Raji (cell line): Measurements from ENCODE around the gene BCL2A1.

Experiments used
- POLR2A ChIP-seq: IDR thresholded peaks from 2 replicates; pipeline ENCODE4 v1.6.1; 2011; ENCODE audit warnings: low read depth, low read length, control low read depth; ENCODE audit not compliant: insufficient read depth

Gene BCL2A1

GRCh38 chr15:79967298-79968182, 3.5 kb downstream of the BCL2A1 start:
- no peak for TF ChIP-seq POLR2A

- no peak for TF ChIP-seq POLR2A
These were observed 4.2 kb downstream of the BCL2A1 start for GRCh38 chr15:79966634-79967297.

GRCh38 chr15:79965846-79966630, 5.0 kb downstream of the BCL2A1 start:
- no peak for TF ChIP-seq POLR2A

GRCh38 chr15:79964232-79964805, 6.7 kb downstream of the BCL2A1 start:
- no peak for TF ChIP-seq POLR2A

GRCh38 chr15:79962178-79962577, 8.8 kb downstream of the BCL2A1 start:
- TF ChIP-seq POLR2A = no peak

- TF ChIP-seq POLR2A = no peak
These were observed 10.3 kb downstream of the BCL2A1 start for GRCh38 chr15:79960502-79961212.

GRCh38 chr15:79957741-79958140, 13.3 kb downstream of the BCL2A1 start:
- TF ChIP-seq POLR2A = no peak

GRCh38 chr15:79956354-79956939, 14.5 kb downstream of the BCL2A1 start:
- TF ChIP-seq POLR2A = no peak

GRCh38 chr15:79954661-79955060, 16.3 kb downstream of the BCL2A1 start:
- no peak for TF ChIP-seq POLR2A

- TF ChIP-seq POLR2A = no peak
These were observed 17.0 kb downstream of the BCL2A1 start for GRCh38 chr15:79953951-79954444.

GRCh38 chr15:79952329-79952728, 18.7 kb downstream of the BCL2A1 start:
- no peak for TF ChIP-seq POLR2A

- no peak for TF ChIP-seq POLR2A
These were observed 20.7 kb downstream of the BCL2A1 start for GRCh38 chr15:79950247-79950646.

GRCh38 chr15:79948761-79949160, 22.2 kb downstream of the BCL2A1 start:
- TF ChIP-seq POLR2A = no peak

GRCh38 chr15:79948095-79948695, 22.8 kb downstream of the BCL2A1 start:
- no peak for TF ChIP-seq POLR2A
